Hematopoietic multipotent progenitor cell treated with erythropoietin and hydrocortisone succinate and interleukin-3 and kit ligand, for 15 days (in vitro differentiated cells): Measurements from ENCODE around the gene NTRK2.

Experiments used
- DNase-seq: peaks from one replicate; pipeline ENCODE4 v3.0.0-alpha.2; 2015; ENCODE audit warnings: low spot score

NTRK2 gene

GRCh38 chr9:84939774-84940173 is 270.2 kb downstream of the NTRK2 start:
- DNase-seq, result no peak

- DNase-seq, result no peak
These were observed 270.8 kb downstream of the NTRK2 start for GRCh38 chr9:84940294-84940693.

GRCh38 chr9:84941792-84942191 is 272.3 kb downstream of the NTRK2 start:
- DNase-seq, result no peak

- DNase-seq, result no peak
These were observed 274.0 kb downstream of the NTRK2 start for GRCh38 chr9:84943482-84944050.

- DNase-seq, result no peak
These were observed 276.5 kb downstream of the NTRK2 start for GRCh38 chr9:84945878-84946538.

GRCh38 chr9:84947412-84947972 is 278.0 kb downstream of the NTRK2 start:
- DNase-seq, result no peak

GRCh38 chr9:84949258-84949657 is 279.7 kb downstream of the NTRK2 start:
- no peak for DNase-seq

GRCh38 chr9:84949971-84950370 is 280.4 kb downstream of the NTRK2 start:
- DNase-seq, result no peak

- no peak for DNase-seq
These were observed 281.6 kb downstream of the NTRK2 start for GRCh38 chr9:84950879-84951811.

- DNase-seq, result no peak
These were observed 283.8 kb downstream of the NTRK2 start for GRCh38 chr9:84953252-84953773.

- DNase-seq, result peak; percentile 36
These were observed 284.5 kb downstream of the NTRK2 start for GRCh38 chr9:84953797-84954705.

- DNase-seq, result no peak
These were observed 285.6 kb downstream of the NTRK2 start for GRCh38 chr9:84955155-84955554.

GRCh38 chr9:84955971-84956370 is 286.4 kb downstream of the NTRK2 start:
- no peak for DNase-seq

- no peak for DNase-seq
These were observed 289.8 kb downstream of the NTRK2 start for GRCh38 chr9:84959339-84959738.

GRCh38 chr9:84966876-84967830 is 297.6 kb downstream of the NTRK2 start:
- DNase-seq, result no peak

GRCh38 chr9:84969084-84969483 is 299.6 kb downstream of the NTRK2 start:
- DNase-seq, result no peak

GRCh38 chr9:84969736-84970135 is 300.2 kb downstream of the NTRK2 start:
- no peak for DNase-seq

- DNase-seq, result no peak
These were observed 300.9 kb downstream of the NTRK2 start for GRCh38 chr9:84970432-84970831.

- DNase-seq, result no peak
These were observed 302.0 kb downstream of the NTRK2 start for GRCh38 chr9:84971571-84971970.

- no peak for DNase-seq
These were observed 304.7 kb downstream of the NTRK2 start for GRCh38 chr9:84974258-84974657.
